Effector memory CD8-positive, alpha-beta T cell (primary cell): ENCODE measurements around the gene MPZL2.

ENCODE experiments used
- ATAC-seq: fragments of 150-1000 bp; cut with Tn5 transposase; replicated peaks from 2 replicates; pipeline ENCODE4 v1.10.0; 2021; ENCODE audit warnings: mild to moderate bottlenecking, moderate library complexity
- DNase-seq, 3 experiments: peaks; one replicate each; pipeline ENCODE4 v3.0.0; 2021
- H3K27ac Mint-ChIP-seq, 2 donors: one replicate each; pipeline ENCODE4 v1.8.0; 2022; ENCODE audit warnings: mild to moderate bottlenecking in 2 of 2, mixed read lengths in 2 of 2, moderate library complexity in 2 of 2
- H3K27me3 Mint-ChIP-seq, 2 donors: one replicate each; pipeline ENCODE4 v1.8.0; 2022; ENCODE audit warnings: mixed read lengths in 2 of 2
- H3K36me3 Mint-ChIP-seq: one replicate; pipeline ENCODE4 v1.8.0; 2022; ENCODE audit warnings: mild to moderate bottlenecking, moderate library complexity, mixed read lengths; ENCODE audit not compliant: insufficient read depth
- H3K4me1 Mint-ChIP-seq, 2 donors: one replicate each; pipeline ENCODE4 v1.8.0; 2022; ENCODE audit warnings: low read depth in 2 of 2, mixed read lengths in 2 of 2
- H3K4me3 Mint-ChIP-seq, 2 donors: one replicate each; pipeline ENCODE4 v1.8.0; 2022; ENCODE audit warnings: mild to moderate bottlenecking in 2 of 2, mixed read lengths in 2 of 2, moderate library complexity in 2 of 2
- H3K9me3 Mint-ChIP-seq, 2 donors: one replicate each; pipeline ENCODE4 v1.8.0; 2022; ENCODE audit warnings: mixed read lengths in 2 of 2

The MPZL2 gene

DNA sequence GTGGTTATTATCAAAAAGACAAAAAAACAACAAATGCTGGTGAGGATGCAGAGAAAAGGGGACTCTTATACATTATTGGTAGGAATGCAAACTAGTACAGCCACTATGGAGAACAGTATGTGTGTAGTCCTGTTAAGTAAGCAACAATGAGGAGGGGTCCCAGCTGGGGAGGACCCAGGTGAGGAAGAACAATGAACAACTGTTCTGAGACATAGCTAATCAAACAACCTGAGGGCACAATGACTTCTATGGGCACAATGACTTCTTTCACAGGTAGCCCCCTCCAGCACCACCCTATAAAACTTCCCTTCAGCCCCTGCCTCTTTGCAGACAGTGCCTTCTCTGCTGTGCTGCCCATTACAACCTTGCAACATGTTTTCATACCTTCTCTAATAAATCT, 44.9 kb downstream of the MPZL2 start:
- ATAC-seq: no peak
- H3K9me3 Mint-ChIP-seq: no peaks in the 10 kb centered on the region
- H3K4me3 Mint-ChIP-seq: peak overlapping the region; percentile 76 to 88
- peaks cover 17% of the 10 kb centered on the region for H3K36me3 Mint-ChIP-seq
- no peak for DNase-seq
- no peaks in the 10 kb centered on the region for H3K27me3 Mint-ChIP-seq
- H3K27ac Mint-ChIP-seq: peak overlapping the region; percentile 85 to 94
- peaks cover 58 to 81% of the 10 kb centered on the region in 2 donors for H3K4me1 Mint-ChIP-seq

DNA sequence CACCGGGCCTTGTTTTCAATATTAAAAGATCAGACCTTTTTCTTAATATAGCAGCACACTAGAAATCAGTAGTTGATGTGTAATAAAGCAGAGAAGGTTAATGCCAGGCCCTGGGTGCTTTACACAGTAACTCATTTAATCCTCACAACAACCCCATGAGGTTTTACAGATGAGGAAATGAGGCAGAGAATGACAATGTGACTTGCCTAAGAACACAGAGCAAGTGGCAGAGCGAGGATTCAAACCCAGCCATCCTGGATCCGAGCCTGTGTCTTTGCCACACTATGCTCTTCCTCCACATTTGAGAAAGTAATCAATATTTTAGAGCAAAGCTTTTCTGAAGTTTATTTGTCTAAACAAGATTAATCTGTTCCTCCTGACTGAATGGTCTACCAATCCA, 46.5 kb downstream of the MPZL2 start:
- Mint-ChIP-seq H3K9me3 (no peaks in the 10 kb centered on the region), H3K27me3 (no peaks in the 10 kb centered on the region), H3K27ac (peak overlapping the region; percentile 87 to 94), H3K4me3 (peak overlapping the region; percentile 76 to 88), H3K4me1 (peaks cover 61 to 83% of the 10 kb centered on the region in 2 donors), H3K36me3 (peaks cover 22% of the 10 kb centered on the region)
- ATAC-seq: peak; percentile 29
- no peak for DNase-seq

GRCh38 chr11:118216621-118217481, 47.2 kb downstream of the MPZL2 start:
- no peaks in the 10 kb centered on the region for H3K27me3 Mint-ChIP-seq
- H3K4me3 Mint-ChIP-seq: peak overlapping the region; percentile 76 to 88
- DNase-seq (peak; percentile 34 to 39 (median 38)), ATAC-seq (peak; percentile 83)
- peaks cover 29% of the 10 kb centered on the region for H3K36me3 Mint-ChIP-seq
- peak overlapping the region; percentile 87 to 94 for H3K27ac Mint-ChIP-seq
- H3K4me1 Mint-ChIP-seq: peaks cover 61 to 81% of the 10 kb centered on the region in 2 donors
- no peaks in the 10 kb centered on the region for H3K9me3 Mint-ChIP-seq

DNA sequence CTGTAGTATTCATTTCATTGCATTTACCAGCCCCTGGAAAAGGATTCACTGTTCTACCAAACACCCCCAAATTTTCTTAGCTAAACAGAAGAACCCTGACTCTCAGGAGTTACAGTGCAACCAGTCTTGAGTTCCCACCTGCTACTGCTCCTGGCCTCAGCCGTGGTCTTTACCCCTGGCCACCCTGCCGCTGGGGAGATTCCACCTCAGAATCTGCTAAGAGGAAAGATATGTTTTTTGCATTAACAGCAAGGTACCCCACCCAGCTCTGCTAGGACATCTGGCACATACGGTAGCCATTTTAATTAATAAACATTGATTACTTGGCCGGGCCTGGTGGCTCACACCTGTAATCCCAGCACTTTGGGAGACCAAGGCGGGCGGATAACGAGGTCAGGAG, 48.3 kb downstream of the MPZL2 start:
- H3K4me1 Mint-ChIP-seq: peaks cover 60 to 79% of the 10 kb centered on the region in 2 donors
- ATAC-seq: no peak
- no peaks in the 10 kb centered on the region for H3K9me3 Mint-ChIP-seq
- H3K36me3 Mint-ChIP-seq: peaks cover 39% of the 10 kb centered on the region
- no peaks in the 10 kb centered on the region for H3K27me3 Mint-ChIP-seq
- no peak for DNase-seq
- H3K27ac Mint-ChIP-seq: peak overlapping the region; percentile 87 to 94
- peak overlapping the region; percentile 76 to 88 for H3K4me3 Mint-ChIP-seq

DNA sequence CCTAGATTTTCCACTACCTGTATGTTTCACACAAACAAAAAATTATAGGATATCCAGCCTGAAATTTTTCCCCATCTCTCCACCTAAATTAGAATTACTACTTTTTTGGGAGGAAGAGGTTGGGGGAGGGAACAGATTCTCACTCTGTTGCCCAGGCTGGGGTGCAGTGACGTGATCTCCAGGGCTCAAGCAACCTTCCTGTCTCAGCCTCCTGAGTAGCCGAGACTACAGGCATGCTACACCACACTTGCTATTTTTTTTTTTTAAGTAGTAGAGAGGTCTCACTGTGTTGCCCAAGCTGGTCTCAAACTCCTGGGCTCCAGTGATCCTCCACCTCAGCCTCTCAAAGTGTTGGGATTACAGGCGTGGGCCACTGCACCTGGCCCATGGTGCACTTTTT, 48.8 kb downstream of the MPZL2 start:
- H3K27me3 Mint-ChIP-seq: no peaks in the 10 kb centered on the region

GRCh38 chr11:118214210-118214914, 49.7 kb downstream of the MPZL2 start:
- DNase-seq (no peak), ATAC-seq (no peak)
- H3K27me3 Mint-ChIP-seq: no peaks in the 10 kb centered on the region
- peaks cover 55 to 65% of the 10 kb centered on the region in 2 donors for H3K4me1 Mint-ChIP-seq
- H3K36me3 Mint-ChIP-seq: peaks cover 52% of the 10 kb centered on the region
- H3K27ac Mint-ChIP-seq: peak overlapping the region; percentile 87 to 94
- H3K9me3 Mint-ChIP-seq: no peaks in the 10 kb centered on the region
- H3K4me3 Mint-ChIP-seq: peak overlapping the region; percentile 76 to 88

More for the DNA sequence above, 48.8 kb downstream of the MPZL2 start:
- Mint-ChIP-seq H3K4me3 (peak overlapping the region; percentile 76 to 88), H3K4me1 (peaks cover 61 to 74% of the 10 kb centered on the region in 2 donors), H3K9me3 (no peaks in the 10 kb centered on the region), H3K27ac (peak overlapping the region; percentile 87 to 94), H3K36me3 (peaks cover 44% of the 10 kb centered on the region)
- ATAC-seq: peak; percentile 62
- no peak for DNase-seq

- peak overlapping the region; percentile 76 to 88 for H3K4me3 Mint-ChIP-seq
- no peaks in the 10 kb centered on the region for H3K27me3 Mint-ChIP-seq
- no peaks in the 10 kb centered on the region for H3K9me3 Mint-ChIP-seq
- H3K27ac Mint-ChIP-seq: peak overlapping the region; percentile 72 to 94
- peaks cover 50 to 61% of the 10 kb centered on the region in 2 donors for H3K4me1 Mint-ChIP-seq
- DNase-seq (no peak), ATAC-seq (no peak)
- H3K36me3 Mint-ChIP-seq: peaks cover 58% of the 10 kb centered on the region
These were observed 50.3 kb downstream of the MPZL2 start for GRCh38 chr11:118213781-118214180.

- Mint-ChIP-seq H3K27ac (peak overlapping the region; percentile 72 to 94), H3K9me3 (no peaks in the 10 kb centered on the region), H3K27me3 (no peaks in the 10 kb centered on the region), H3K4me1 (peaks cover 46 to 56% of the 10 kb centered on the region in 2 donors), H3K36me3 (peaks cover 58% of the 10 kb centered on the region), H3K4me3 (peak overlapping the region; percentile 76 to 88)
- DNase-seq (no peak), ATAC-seq (no peak)
These were observed 50.9 kb downstream of the MPZL2 start for GRCh38 chr11:118213201-118213600.

GRCh38 chr11:118212781-118213191, 51.3 kb downstream of the MPZL2 start:
- DNase-seq: no peak
- peak overlapping the region in 1 of 2 donors; percentile 88 for H3K4me3 Mint-ChIP-seq
- no peaks in the 10 kb centered on the region for H3K9me3 Mint-ChIP-seq
- H3K27ac Mint-ChIP-seq: peak overlapping the region; percentile 72 to 94
- no peaks in the 10 kb centered on the region for H3K27me3 Mint-ChIP-seq
- peaks cover 45 to 52% of the 10 kb centered on the region in 2 donors for H3K4me1 Mint-ChIP-seq
- ATAC-seq: no peak
- peaks cover 55% of the 10 kb centered on the region for H3K36me3 Mint-ChIP-seq

GRCh38 chr11:118212131-118212725, 51.9 kb downstream of the MPZL2 start:
- Mint-ChIP-seq H3K4me1 (peaks cover 47% of the 10 kb centered on the region in 2 donors), H3K27ac (peak overlapping the region; percentile 31 to 32), H3K9me3 (no peaks in the 10 kb centered on the region), H3K4me3 (no peak overlapping the region), H3K36me3 (peaks cover 57% of the 10 kb centered on the region), H3K27me3 (no peaks in the 10 kb centered on the region)
- DNase-seq (no peak), ATAC-seq (no peak)

DNA sequence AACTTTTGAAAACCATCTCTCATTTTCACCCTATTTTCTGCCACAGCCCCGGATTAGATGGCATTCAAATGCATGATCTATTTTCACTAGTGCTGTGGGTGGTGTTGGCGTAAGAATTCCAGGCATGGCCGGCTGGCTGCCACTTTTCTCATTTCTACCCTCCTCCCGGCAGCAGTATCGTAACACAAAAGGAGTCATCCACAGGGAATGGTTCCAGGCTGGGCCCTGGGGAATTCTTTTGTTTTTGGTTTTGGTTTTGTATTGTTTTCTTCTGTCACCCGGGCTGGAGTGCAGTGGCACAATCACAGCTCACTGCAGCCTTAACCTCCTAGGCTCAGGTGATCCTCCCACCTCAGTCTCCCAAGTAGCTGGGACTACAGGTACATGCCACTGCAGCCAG, 53.1 kb downstream of the MPZL2 start:
- no peak for DNase-seq
- peaks cover 64% of the 10 kb centered on the region for H3K36me3 Mint-ChIP-seq
- H3K4me1 Mint-ChIP-seq: peaks cover 49 to 53% of the 10 kb centered on the region in 2 donors
- H3K9me3 Mint-ChIP-seq: no peaks in the 10 kb centered on the region
- no peak overlapping the region for H3K4me3 Mint-ChIP-seq
- ATAC-seq: no peak
- peak overlapping the region; percentile 5 to 32 for H3K27ac Mint-ChIP-seq
- H3K27me3 Mint-ChIP-seq: no peaks in the 10 kb centered on the region

DNA sequence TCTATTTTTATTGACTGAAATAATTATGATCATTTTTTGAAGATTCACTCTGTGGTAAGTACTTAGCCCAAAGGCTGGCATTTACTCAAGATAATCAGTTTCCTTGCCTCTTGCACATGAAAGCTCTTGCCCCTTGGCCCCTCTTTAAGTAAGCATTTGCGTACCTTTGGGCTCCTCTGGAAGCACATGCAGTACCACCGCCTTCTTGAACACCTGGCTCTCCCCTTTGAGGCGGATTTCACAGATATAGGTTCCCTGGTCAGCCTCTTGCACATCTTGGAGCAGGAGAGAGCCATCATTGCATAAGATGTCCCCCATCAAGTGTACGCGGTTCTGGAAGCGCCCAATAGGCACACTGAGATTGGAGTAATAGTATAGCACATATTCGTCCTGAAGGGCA, 53.8 kb downstream of the MPZL2 start:
- Mint-ChIP-seq H3K9me3 (no peaks in the 10 kb centered on the region), H3K27ac (no peak overlapping the region), H3K36me3 (peaks cover 66% of the 10 kb centered on the region)

DNA sequence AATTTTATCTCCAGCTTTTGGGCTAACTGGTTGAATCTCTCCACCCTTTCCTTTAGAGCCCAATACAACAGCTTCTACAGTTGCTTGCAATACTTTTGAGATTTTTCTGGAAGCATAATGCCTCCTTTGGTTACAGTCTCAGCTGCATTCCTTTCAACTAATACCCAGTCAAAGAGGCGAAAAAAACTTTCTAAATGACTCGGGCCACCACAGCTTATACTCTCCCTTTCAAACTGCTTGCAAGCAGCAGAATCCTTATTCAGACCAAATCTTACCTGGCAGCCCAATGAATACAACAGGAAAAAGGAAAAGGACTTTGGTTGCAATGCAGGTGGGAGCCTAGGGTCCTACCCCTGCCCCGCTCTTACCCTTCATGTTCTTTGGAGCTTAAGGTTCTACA, 55.1 kb downstream of the MPZL2 start:
- Mint-ChIP-seq H3K36me3 (peaks cover 66% of the 10 kb centered on the region), H3K4me1 (peaks cover 38 to 48% of the 10 kb centered on the region in 2 donors), H3K27ac (no peak overlapping the region), H3K27me3 (no peaks in the 10 kb centered on the region), H3K4me3 (no peak overlapping the region), H3K9me3 (no peaks in the 10 kb centered on the region)
- no peak for ATAC-seq
- no peak for DNase-seq

More for the DNA sequence above, 53.8 kb downstream of the MPZL2 start:
- H3K27me3 Mint-ChIP-seq: no peaks in the 10 kb centered on the region
- DNase-seq: no peak
- no peak overlapping the region for H3K4me3 Mint-ChIP-seq
- ATAC-seq: no peak
- H3K4me1 Mint-ChIP-seq: peaks cover 50 to 54% of the 10 kb centered on the region in 2 donors
